Gastroesophageal sphincter (tissue), 3 donors: Measurements from ENCODE around the gene CYB561.

Experiments used
- CTCF ChIP-seq, 4 experiments: fragments of 200-600 bp in 2 of 4; fragments of 450-650 bp in 2 of 4; sonication (generic) in 1 of 4; IDR thresholded peaks; one replicate each; pipeline ENCODE4 v1.5.1; 2017 to 2019; ENCODE audit warnings: antibody characterized with exemption in 4 of 4, mild to moderate bottlenecking in 2 of 4, moderate library complexity in 2 of 4
- EP300 ChIP-seq: sonication (generic); formaldehyde crosslinking; IDR thresholded peaks from one replicate; pipeline ENCODE4 v1.6.1; 2017; ENCODE audit warnings: antibody characterized with exemption, mild to moderate bottlenecking
- POLR2A ChIP-seq, 2 donors: fragments of 450-650 bp; IDR thresholded peaks; one replicate each; pipeline ENCODE4 v1.6.1; 2017; ENCODE audit warnings: antibody characterized with exemption in 2 of 2, mild to moderate bottlenecking in 2 of 2, moderate library complexity in 1 of 2
- POLR2AphosphoS5 ChIP-seq: sonication (generic); formaldehyde crosslinking; IDR thresholded peaks from one replicate; pipeline ENCODE4 v1.6.1; 2017; ENCODE audit warnings: antibody characterized with exemption

- TF ChIP-seq POLR2AphosphoS5 (no peak), CTCF (IDR thresholded peaks at IDR 0.05) (peak in 3 of 4 experiments; percentile 62 to 73 (median 65)), POLR2A (IDR thresholded peaks at IDR 0.05) (peak; percentile 24 to 31), EP300 (no peak)
Measured at GRCh38 chr17:63445954-63446752, at the start of gene CYB561.
